ENCODE data around the gene APOBEC3A.

DNA sequence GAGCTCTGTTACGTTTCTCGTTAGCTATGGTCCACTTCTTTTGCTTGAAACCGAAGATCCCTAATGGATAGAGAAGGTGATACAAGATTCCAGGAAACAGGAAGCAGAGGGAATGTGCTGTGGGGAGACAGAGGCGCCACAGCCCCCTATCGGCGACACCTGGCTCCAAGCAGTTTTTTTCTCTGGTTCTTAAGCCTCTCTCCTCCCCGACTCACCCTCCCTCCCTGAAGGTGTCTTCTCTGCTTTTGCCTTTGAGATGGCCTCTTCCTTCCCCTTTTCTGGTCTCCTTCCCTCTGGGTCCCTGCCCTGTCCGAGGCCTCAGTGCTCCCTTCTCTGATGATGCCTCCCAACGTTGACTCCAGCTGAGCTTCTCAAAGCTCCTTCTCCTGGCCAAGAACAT lies 14.2 kb upstream of the APOBEC3A start:
- no peak for TF ChIP-seq POLR2A (IDR thresholded peaks at IDR 0.05)
- TF ChIP-seq EP300 (IDR thresholded peaks at IDR 0.05): no peak
- TF ChIP-seq, protein P1, sequence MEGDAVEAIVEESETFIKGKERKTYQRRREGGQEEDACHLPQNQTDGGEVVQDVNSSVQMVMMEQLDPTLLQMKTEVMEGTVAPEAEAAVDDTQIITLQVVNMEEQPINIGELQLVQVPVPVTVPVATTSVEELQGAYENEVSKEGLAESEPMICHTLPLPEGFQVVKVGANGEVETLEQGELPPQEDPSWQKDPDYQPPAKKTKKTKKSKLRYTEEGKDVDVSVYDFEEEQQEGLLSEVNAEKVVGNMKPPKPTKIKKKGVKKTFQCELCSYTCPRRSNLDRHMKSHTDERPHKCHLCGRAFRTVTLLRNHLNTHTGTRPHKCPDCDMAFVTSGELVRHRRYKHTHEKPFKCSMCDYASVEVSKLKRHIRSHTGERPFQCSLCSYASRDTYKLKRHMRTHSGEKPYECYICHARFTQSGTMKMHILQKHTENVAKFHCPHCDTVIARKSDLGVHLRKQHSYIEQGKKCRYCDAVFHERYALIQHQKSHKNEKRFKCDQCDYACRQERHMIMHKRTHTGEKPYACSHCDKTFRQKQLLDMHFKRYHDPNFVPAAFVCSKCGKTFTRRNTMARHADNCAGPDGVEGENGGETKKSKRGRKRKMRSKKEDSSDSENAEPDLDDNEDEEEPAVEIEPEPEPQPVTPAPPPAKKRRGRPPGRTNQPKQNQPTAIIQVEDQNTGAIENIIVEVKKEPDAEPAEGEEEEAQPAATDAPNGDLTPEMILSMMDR (IDR thresholded peaks at IDR 0.05): no peak
